H54 (cell line): ENCODE results near the gene IL36A.

ENCODE experiments used
- DNase-seq: peaks from one replicate; pipeline ENCODE4 v3.0.0; 2011; ENCODE audit warnings: low spot score, mixed read lengths; ENCODE audit not compliant: insufficient read length
- FAIRE-seq: peaks from 3 replicates; lab custom pipeline; 2011; peaks lifted over from hg19 to GRCh38; lab: Jason Lieb, UNC
- POLR2A ChIP-seq: IDR thresholded peaks from 2 replicates; pipeline ENCODE4 v1.6.1; 2011; ENCODE audit warnings: low read depth, mild to moderate bottlenecking, low read length

Gene IL36A

DNA sequence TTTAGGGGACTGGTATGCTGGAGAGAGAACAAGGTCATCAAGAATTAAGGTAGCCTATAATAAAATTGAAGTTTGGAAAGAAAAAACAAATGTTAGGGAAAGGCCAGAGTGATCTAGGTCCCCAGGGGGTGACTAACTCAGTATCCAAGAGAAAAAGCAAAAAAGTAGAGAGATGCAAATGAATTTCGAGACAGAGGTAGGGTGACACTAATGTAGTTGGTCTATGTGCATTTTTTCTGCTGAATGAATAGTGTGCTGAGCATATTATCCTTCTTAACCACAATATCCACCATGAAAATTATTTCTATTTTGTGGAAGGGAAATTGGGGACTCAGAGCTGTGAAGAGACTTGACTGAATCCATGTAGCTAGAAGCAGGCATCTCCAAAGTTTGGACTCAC, 9.8 kb downstream of the IL36A start:
- DNase-seq, result no peak
- FAIRE-seq, result no peak
- no peak for TF ChIP-seq POLR2A

DNA sequence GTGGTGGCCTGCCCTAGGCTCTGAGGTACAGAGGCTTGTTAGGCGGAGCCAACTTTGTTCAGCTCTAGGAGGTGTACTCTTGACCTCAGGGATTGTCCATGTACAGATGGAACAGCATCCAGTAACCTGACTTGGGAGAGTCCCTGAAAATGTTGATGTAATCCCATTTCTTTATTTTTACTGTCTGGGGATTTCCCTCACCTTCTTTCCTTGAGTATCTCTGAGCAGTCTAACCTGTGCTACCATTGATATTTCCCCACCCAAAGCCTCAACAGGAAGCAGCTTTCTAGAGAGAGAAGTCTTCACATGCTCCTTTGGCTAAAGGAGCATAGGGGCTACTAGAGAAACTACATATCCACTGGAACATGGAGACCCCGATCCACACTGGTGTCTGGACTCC, 10.4 kb downstream of the IL36A start:
- FAIRE-seq (no peak), DNase-seq (no peak)
- no peak for TF ChIP-seq POLR2A

DNA sequence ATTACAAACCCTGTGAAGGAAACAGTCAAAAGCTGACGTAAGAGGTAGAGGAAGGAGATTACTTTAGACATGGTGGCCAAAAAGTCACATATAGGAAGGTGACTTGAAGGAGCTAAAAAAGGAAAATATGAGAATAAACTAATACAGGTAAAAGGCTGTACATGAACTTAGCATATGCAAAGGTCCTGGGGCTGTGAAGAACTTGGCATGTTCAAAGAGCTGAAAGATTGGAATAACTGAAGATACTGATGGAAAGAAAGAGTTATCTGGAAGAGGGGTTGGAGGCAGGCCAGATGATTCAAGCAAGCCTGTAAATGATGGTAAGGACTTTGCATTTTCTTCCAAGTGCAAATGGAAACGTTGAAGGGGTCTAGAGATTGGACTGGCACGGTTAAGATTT, 13.2 kb downstream of the IL36A start:
- FAIRE-seq (no peak), DNase-seq (no peak)
- TF ChIP-seq POLR2A, result no peak

DNA sequence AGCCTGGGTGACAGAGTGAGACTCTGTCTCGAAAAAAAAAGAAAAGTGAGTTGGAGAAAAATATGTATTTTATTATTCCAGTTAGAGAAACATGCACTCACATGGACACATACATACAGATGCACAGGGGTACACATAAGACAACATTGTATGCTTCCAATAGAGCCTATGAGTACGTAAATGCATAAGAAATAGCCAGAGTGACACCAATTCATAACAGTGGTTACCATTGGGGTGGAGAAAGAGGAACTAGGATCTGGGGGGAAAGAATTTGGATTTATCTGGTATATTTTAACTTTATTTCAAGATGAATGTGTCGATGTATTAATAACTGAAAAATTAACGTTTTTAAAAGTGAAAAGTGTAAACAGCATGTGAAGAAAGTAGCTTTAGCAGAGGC, 16.1 kb downstream of the IL36A start:
- no peak for FAIRE-seq
- no peak for TF ChIP-seq POLR2A
- DNase-seq, result no peak

DNA sequence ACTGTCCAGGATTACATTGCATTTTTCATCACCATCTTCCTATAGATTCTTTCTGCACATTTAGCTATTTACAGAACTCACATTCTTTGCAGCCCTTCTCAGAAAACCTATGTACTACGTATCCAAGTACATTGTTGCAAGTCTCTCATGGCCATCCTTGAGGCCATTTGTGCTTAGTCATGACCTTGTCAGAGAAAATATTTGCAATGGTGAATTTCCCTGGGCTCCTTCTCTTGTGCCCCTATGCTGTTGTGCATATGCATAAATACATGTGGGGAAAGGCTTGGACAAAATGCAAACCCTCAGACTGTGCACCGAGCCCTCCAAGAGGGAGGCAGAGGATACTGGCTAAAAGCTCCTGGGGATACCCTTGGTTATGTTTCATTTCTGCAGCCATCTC, 19.5 kb downstream of the IL36A start:
- DNase-seq, result no peak
- no peak for TF ChIP-seq POLR2A
- FAIRE-seq, result no peak

DNA sequence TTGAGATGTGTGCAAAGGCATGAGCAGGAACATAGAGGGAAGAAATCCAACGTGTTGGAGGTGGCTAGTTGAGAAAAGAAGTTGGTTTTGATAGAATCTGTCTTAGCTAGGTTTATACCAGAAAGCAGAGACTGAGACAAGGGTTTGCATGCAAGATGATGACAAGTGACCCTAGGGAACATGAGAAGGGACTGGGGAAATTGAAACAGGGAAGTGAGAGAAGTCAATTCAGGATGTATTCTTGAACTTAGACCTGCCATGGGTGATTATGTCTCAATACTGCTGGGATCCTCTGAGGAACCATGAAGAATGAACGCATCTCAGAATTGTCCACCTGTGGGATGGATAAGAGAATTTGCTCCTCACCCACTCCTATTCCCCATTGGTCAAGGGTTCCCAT, 20.5 kb downstream of the IL36A start:
- FAIRE-seq (no peak), DNase-seq (no peak)
- no peak for TF ChIP-seq POLR2A

DNA sequence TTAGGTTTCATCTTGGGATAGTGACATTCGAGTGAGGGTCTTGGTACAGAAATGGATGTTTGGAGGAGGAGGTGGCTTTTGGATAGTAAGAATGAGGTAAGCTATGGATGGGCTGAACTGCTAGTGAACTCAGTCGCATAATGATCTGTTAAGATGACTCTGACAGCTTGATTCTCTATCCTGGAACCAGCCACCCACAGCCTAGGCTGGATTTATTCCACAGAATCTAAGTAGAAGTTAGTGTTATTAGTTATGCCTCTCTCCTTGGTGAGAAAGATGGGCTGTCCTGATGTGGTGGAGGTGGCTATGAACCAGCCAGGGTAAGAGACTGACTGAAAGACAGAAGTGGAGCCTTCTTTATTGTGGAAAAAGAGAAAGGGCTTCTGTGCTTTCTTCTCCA, 22.4 kb downstream of the IL36A start:
- DNase-seq (no peak), FAIRE-seq (no peak)
- no peak for TF ChIP-seq POLR2A

DNA sequence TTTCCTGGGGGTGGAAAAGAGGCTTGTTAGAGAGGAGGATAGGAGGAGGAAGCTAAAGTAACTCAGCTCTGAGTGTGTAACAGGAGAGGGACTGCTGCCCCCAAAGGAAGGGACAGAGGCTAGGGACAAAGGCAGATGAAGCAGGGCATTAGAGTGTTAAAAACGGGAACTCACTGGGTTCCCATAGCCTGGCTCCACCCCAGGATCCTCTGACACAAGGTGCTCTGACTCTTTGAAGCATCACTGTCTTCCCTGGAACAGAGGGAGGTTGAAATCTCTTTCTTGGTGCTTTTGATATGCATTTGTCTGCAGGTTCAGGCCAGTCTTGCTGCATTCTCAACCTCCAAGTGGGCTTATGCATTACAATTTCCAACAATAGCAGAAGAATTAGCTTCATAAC, 22.9 kb downstream of the IL36A start:
- no peak for TF ChIP-seq POLR2A
- FAIRE-seq (no peak), DNase-seq (no peak)

DNA sequence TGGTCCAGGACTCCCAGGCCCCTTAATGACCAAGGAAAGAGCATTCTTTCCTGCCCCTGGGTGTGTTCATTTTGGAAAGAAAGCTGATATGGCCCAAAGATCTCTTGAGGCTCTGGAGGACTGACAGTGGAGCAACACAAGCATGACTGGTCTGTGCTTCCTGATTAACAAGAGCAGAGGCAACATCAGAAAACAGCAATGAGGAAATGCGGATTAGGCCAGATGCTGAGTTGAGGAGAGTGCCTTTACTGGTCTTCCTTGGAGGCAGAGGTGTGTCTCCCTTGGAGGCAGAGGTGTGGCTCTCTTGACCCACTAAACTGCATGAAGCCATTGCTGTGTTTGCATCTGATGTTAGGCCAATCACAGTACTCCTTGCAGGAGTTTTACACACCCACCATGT, 27.5 kb downstream of the IL36A start:
- DNase-seq, result no peak
- TF ChIP-seq POLR2A, result no peak
- FAIRE-seq, result no peak

DNA sequence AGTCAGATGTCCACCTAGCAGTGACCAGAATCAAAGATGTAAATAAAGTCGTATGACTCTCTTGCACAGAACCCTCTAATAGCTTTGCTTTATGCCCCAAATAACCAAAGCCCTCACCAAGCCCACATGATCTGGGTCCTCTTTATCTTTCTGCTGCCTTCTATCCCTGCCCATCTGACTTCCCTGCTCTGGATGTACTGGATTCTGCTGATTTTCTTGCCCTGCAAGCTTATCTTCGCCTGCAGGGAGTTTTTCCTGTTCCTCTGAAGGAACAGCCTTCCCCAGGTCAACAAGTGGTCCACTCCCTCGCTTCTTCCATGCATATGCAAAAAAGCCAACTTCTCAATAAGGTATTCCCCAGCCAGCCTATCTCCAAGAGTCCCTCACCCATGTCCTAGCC, 28.8 kb downstream of the IL36A start:
- no peak for FAIRE-seq

DNA sequence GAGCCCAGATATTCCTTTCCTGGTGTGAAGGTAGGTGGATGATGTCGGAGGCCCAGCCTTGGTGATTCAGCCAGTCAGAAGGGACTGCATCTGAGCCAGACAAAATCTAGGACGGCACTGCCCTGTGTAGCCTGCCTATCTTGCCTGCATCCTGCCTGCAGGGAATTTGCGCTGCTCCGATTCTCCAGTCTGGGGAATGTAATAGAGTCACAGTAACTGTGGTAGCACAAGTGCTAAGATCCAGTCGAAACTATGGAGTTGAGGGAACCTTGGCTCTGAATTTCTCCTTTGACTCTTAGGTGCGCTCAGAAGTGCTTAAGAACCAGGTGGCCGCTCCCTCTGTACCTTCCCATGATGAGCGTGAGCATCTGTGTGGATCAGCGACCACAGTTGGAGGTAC, 31.5 kb downstream of the IL36A start:
- FAIRE-seq, result no peak
- no peak for DNase-seq
- TF ChIP-seq POLR2A, result no peak

More for the DNA sequence above, 28.8 kb downstream of the IL36A start:
- DNase-seq, result no peak
- TF ChIP-seq POLR2A, result no peak

DNA sequence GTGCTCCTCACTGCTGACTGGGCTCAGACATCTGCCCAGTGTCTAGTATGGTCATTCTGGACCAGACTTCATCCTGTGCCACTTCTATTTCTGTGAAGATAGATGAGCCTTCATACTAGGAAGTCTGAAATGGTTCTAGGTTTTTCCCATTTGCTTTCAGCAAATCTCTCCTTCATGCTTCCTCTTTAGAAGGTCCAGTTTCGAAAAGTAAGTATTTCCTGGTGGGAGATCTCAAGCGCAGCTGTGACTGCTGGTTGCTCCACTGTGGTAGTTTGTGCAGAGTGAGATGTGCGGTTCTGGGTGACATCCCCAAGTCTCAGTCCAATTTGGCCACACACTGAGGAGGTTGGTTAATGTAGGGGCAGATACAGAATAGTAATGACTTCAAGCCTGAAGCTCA, 33.0 kb downstream of the IL36A start:
- DNase-seq, result no peak

DNA sequence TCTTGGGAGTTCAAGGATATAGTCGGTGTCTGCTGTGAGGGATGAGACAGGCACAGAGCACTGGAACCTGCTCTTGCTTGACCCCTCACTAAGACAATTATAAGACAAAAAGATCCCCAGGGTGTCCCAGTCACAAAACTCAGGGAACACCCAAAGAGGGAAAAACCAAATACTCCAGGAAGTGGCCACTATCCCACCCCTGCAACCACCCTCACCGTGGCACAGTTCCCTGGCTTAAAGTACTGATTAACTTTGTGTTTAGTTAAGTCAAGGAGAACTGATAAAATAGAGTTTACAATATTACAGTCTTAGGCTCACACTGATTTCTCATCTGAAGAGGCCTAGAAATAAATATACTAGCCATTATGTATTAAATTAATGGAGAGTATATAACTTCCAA, 33.9 kb downstream of the IL36A start:
- TF ChIP-seq POLR2A, result no peak
- DNase-seq (no peak), FAIRE-seq (no peak)

More for the DNA sequence above, 33.0 kb downstream of the IL36A start:
- FAIRE-seq, result no peak
- no peak for TF ChIP-seq POLR2A

DNA sequence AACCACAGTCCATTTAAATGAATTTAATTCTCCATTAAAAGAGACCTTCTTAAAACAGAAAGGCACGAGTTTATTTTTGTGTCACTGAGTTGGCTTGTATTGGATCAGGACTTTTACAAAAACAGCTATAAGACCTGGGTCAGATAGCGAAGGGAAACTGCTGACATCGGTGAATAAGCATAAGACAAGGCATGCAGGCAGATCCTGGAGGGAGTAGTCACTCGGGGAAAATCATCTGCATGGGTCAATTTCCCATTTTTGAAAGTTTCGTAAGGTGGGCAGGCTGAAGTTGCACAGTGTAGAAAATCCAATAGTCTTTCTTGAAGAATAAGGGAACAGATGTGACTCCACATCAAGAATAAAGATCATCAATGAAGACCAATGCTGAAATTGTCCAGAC, 34.5 kb downstream of the IL36A start:
- FAIRE-seq (no peak), DNase-seq (no peak)
- TF ChIP-seq POLR2A, result no peak

DNA sequence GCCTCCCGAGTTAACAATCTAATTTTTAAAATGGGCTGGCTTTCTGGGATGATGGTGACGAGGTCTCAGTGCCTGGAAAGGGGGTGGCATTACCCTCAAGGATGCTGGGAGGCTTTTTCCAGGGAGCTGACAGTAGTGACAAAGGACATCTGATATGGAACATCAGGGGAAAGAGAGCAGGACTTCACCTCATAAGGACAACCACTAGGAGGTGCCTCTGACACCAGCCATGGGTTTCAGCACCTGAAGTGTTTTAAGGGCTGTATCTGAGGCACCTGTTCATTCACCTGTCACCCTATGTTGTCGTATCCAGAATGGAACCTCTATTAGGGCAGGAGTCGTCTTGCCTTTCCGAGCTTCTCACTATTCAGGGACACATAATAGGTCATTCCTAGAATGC, 36.6 kb downstream of the IL36A start:
- DNase-seq, result no peak
- TF ChIP-seq POLR2A, result no peak
- no peak for FAIRE-seq

DNA sequence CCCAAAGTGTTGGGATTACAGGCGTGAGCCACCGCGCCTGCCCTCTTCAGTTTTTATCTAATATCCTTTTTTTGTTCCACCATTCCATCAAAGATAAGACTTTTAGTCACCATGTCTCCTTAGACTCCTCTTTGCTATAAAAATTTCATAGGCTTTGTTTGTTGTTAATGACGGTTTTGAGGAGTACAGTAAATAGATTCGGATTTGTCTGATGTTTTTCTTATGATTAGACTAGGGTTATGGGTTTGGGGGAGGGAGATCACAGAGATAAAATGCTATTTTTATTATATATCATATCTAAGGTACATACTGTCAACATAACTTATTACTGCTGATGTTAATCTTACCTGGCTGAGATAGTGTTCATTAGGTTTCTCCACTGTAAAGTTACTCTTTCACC, 41.2 kb downstream of the IL36A start:
- FAIRE-seq (no peak), DNase-seq (no peak)
- no peak for TF ChIP-seq POLR2A
